MM.1S (cell line): ENCODE measurements around the gene ZKSCAN1.

ENCODE experiments used
- DNase-seq: peaks from one replicate; pipeline ENCODE4 v3.0.0-alpha.2; 2015
- H2AFZ ChIP-seq: fragments of 300-600 bp; sonication (generic); 2 replicates; pipeline ENCODE4 v1.6.0; 2016; ENCODE audit warnings: antibody characterized with exemption, low read length
- H3F3A ChIP-seq: fragments of 300-600 bp; sonication (generic); 2 replicates; pipeline ENCODE4 v1.6.1; 2016; ENCODE audit warnings: mild to moderate bottlenecking, antibody characterized with exemption, low read length, moderate library complexity, mixed read lengths; ENCODE audit not compliant: insufficient read depth
- H3K27ac ChIP-seq: fragments of 300-600 bp; sonication (generic); 2 replicates; pipeline ENCODE4 v1.5.1; 2016; ENCODE audit warnings: mild to moderate bottlenecking, low read length
- H3K27me3 ChIP-seq: fragments of 300-600 bp; sonication (generic); replicated peaks from 2 replicates; pipeline ENCODE4 v1.6.0; 2016; ENCODE audit warnings: low read length; ENCODE audit not compliant: insufficient read depth
- H3K36me3 ChIP-seq: fragments of 300-600 bp; sonication (generic); replicated peaks from 2 replicates; pipeline ENCODE4 v1.6.1; 2016; ENCODE audit warnings: mild to moderate bottlenecking, low read length, mixed read lengths; ENCODE audit not compliant: insufficient read depth
- H3K4me1 ChIP-seq: fragments of 300-600 bp; sonication (generic); 2 replicates; pipeline ENCODE4 v1.6.1; 2016; ENCODE audit warnings: low read length, mixed read lengths
- H3K4me2 ChIP-seq: fragments of 300-600 bp; sonication (generic); 2 replicates; pipeline ENCODE4 v1.6.0; 2016; ENCODE audit warnings: low read depth, low read length
- H3K4me3 ChIP-seq: fragments of 300-600 bp; sonication (generic); 2 replicates; pipeline ENCODE4 v1.5.1; 2016; ENCODE audit warnings: low read length, mixed read lengths
- H3K79me2 ChIP-seq: fragments of 300-600 bp; sonication (generic); 2 replicates; pipeline ENCODE4 v1.6.1; 2016; ENCODE audit warnings: mixed run types, low read length, mixed read lengths
- H3K9ac ChIP-seq: fragments of 300-600 bp; sonication (generic); 2 replicates; pipeline ENCODE4 v1.6.1; 2016; ENCODE audit warnings: low read length, mixed read lengths
- H3K9me2 ChIP-seq: fragments of 300-600 bp; sonication (generic); replicated peaks from 2 replicates; pipeline ENCODE4 v1.6.1; 2016; ENCODE audit warnings: mild to moderate bottlenecking, low read length, mixed read lengths; ENCODE audit not compliant: insufficient read depth
- H3K9me3 ChIP-seq: fragments of 300-600 bp; sonication (generic); replicated peaks from 2 replicates; pipeline ENCODE4 v1.6.1; 2016; ENCODE audit warnings: mild to moderate bottlenecking, low read length, mixed read lengths; ENCODE audit not compliant: insufficient read depth
- H4K20me1 ChIP-seq: fragments of 300-600 bp; sonication (generic); 2 replicates; pipeline ENCODE4 v1.6.1; 2016; ENCODE audit warnings: mild to moderate bottlenecking, low read length, moderate library complexity, mixed read lengths; ENCODE audit not compliant: insufficient read depth
- EZH2 ChIP-seq: fragments of 300-600 bp; sonication (generic); optimal IDR thresholded peaks from 2 replicates; pipeline ENCODE3; 2017; ENCODE audit warnings: low read depth, mild to moderate bottlenecking, antibody characterized with exemption, low read length, mixed read lengths
- EZH2phosphoT487 ChIP-seq: fragments of 300-600 bp; sonication (generic); IDR thresholded peaks from 2 replicates; pipeline ENCODE4 v1.6.1; 2018; ENCODE audit warnings: antibody characterized with exemption, low read length
- TF ChIP-seq, protein P1 (sequence below): fragments of 300-600 bp; sonication (generic); IDR thresholded peaks from 2 replicates; pipeline ENCODE4 v1.5.1; 2016; ENCODE audit warnings: antibody characterized with exemption, low read length, mixed read lengths

ZKSCAN1 gene

DNA sequence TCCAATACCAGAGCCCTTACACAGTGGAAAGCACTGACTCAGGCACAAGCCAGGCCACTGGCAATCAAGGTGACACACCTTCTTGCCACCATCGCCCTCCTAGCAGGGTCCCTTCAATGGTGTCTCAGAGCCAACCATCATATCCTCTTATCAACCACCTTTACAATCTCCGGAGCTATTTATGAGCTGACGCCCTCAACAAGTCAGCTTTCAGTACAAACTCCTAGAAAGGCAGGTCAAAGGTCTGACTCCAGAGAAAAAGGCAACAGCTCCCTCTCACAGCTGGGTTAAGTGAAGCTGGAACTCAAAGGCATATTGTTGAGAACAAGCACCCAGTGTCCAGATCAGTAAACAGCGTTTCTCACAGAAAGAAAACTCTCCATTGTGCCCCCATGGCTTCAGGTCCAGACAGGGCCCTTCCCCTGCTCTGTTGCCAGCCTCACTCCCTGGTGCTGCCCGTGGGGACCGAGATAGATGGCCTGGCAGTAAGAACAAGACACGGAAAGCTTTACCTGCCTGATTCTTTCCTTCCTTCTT, 63.7 kb downstream of the ZKSCAN1 start:
- H3K4me3 ChIP-seq, result no peak overlapping the region
- DNase-seq, result no peak
- no peaks in the 10 kb centered on the region for H3K27me3 ChIP-seq
- H3K9ac ChIP-seq, result no peak overlapping the region
- no peak for TF ChIP-seq EZH2phosphoT487
- TF ChIP-seq, protein P1, sequence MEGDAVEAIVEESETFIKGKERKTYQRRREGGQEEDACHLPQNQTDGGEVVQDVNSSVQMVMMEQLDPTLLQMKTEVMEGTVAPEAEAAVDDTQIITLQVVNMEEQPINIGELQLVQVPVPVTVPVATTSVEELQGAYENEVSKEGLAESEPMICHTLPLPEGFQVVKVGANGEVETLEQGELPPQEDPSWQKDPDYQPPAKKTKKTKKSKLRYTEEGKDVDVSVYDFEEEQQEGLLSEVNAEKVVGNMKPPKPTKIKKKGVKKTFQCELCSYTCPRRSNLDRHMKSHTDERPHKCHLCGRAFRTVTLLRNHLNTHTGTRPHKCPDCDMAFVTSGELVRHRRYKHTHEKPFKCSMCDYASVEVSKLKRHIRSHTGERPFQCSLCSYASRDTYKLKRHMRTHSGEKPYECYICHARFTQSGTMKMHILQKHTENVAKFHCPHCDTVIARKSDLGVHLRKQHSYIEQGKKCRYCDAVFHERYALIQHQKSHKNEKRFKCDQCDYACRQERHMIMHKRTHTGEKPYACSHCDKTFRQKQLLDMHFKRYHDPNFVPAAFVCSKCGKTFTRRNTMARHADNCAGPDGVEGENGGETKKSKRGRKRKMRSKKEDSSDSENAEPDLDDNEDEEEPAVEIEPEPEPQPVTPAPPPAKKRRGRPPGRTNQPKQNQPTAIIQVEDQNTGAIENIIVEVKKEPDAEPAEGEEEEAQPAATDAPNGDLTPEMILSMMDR, result no peak
- no peak for TF ChIP-seq EZH2
- H3K9me3 ChIP-seq, result no peaks in the 10 kb centered on the region
- H3K4me2 ChIP-seq, result no peak overlapping the region
- H3K9me2 ChIP-seq, result no peaks in the 10 kb centered on the region
- H3K36me3 ChIP-seq, result peaks cover 30% of the 10 kb centered on the region
- H4K20me1 ChIP-seq, result no peaks in the 10 kb centered on the region
- H3K4me1 ChIP-seq, result peaks cover 11% of the 10 kb centered on the region
- peaks cover 48% of the 10 kb centered on the region for H3K79me2 ChIP-seq
- H2AFZ ChIP-seq, result no peak overlapping the region
- H3K27ac ChIP-seq, result no peak overlapping the region
- H3F3A ChIP-seq, result peaks cover 17% of the 10 kb centered on the region

- peak overlapping the region; percentile 93; the same call in 1 of the 2 replicates for H3K27ac ChIP-seq
- no peaks in the 10 kb centered on the region for H4K20me1 ChIP-seq
- H3K4me2 ChIP-seq, result peak overlapping the region; percentile 98
- H3K27me3 ChIP-seq, result no peaks in the 10 kb centered on the region
- H3K4me3 ChIP-seq, result peak overlapping the region; percentile 94
- peak overlapping the region; percentile 46 for H2AFZ ChIP-seq
- TF ChIP-seq EZH2 (no peak), EZH2phosphoT487 (no peak)
- TF ChIP-seq, protein P1, result no peak
- H3K36me3 ChIP-seq, result peaks cover 13% of the 10 kb centered on the region; the same call in 1 of the 2 replicates
- peaks cover 48% of the 10 kb centered on the region for H3K79me2 ChIP-seq
- H3K9ac ChIP-seq, result peak overlapping the region; percentile 92
- peaks cover 17% of the 10 kb centered on the region for H3F3A ChIP-seq
- no peak for DNase-seq
- no peaks in the 10 kb centered on the region for H3K9me3 ChIP-seq
- H3K4me1 ChIP-seq, result peaks cover 11% of the 10 kb centered on the region
- H3K9me2 ChIP-seq, result no peaks in the 10 kb centered on the region
Measured at GRCh38 chr7:100080907-100081534, 65.6 kb downstream of the ZKSCAN1 start.

GRCh38 chr7:100081535-100082102, 66.2 kb downstream of the ZKSCAN1 start, which contains the start of gene ZNF3:
ZNF3 (minus strand) TSS chr7:100081723; CDS start chr7:100077357, 4,366 bp downstream.
- TF ChIP-seq EZH2, result no peak
- TF ChIP-seq, protein P1, result peak; percentile 93
- peaks cover 45% of the 10 kb centered on the region for H3K79me2 ChIP-seq
- peak within 1 kb of the TSS; percentile 46 for H2AFZ ChIP-seq
- peak within 1 kb of the TSS; percentile 94 for H3K4me3 ChIP-seq
- no peaks in the 10 kb centered on the region for H3K9me2 ChIP-seq
- no peaks in the 10 kb centered on the region for H3K27me3 ChIP-seq
- H3K4me1 ChIP-seq, result peaks cover 11% of the 10 kb centered on the region
- peak; percentile 99 for DNase-seq
- H4K20me1 ChIP-seq, result no peaks in the 10 kb centered on the region
- no peaks in the 10 kb centered on the region for H3K9me3 ChIP-seq
- H3K36me3 ChIP-seq, result peaks cover 10% of the 10 kb centered on the region; the same call in 1 of the 2 replicates
- peak within 1 kb of the TSS; percentile 98 for H3K4me2 ChIP-seq
- peak within 1 kb of the TSS; percentile 93 for H3K27ac ChIP-seq
- H3K9ac ChIP-seq, result peak within 1 kb of the TSS; percentile 92
- H3F3A ChIP-seq, result peaks cover 14% of the 10 kb centered on the region
